Smooth muscle cell (in vitro differentiated cells): Measurements from ENCODE around the gene ITGAE. TPM values are rescaled to one million over a fixed set of nuclear protein-coding genes. Genes with fewer than 3 reads are reported as not detected.

Experiments
- DNase-seq: peaks from one replicate; lab custom pipeline; 2025; ENCODE audit not compliant: unreplicated experiment; lab: John Stamatoyannopoulos, UW
- H2AFZ ChIP-seq: fragments of 200-600 bp; sonication (generic); 2 replicates; pipeline ENCODE4 v1.6.0; 2016; ENCODE audit warnings: antibody characterized with exemption, low read depth, mild to moderate bottlenecking
- H3F3A ChIP-seq: fragments of 200-600 bp; sonication (generic); 2 replicates; pipeline ENCODE4 v1.6.0; 2017; ENCODE audit warnings: antibody characterized with exemption, low read depth
- H3K27ac ChIP-seq: fragments of 200-600 bp; sonication (generic); 2 replicates; pipeline ENCODE4 v1.5.1; 2016; ENCODE audit warnings: low read depth, mild to moderate bottlenecking
- H3K27me3 ChIP-seq: fragments of 200-600 bp; sonication (generic); 2 replicates; pipeline ENCODE4 v1.6.1; 2016; ENCODE audit warnings: low read depth, mild to moderate bottlenecking
- H3K36me3 ChIP-seq: fragments of 200-600 bp; sonication (generic); 2 replicates; pipeline ENCODE4 v1.5.1; 2016; ENCODE audit warnings: low read depth
- H3K4me1 ChIP-seq: fragments of 200-600 bp; sonication (generic); 2 replicates; pipeline ENCODE4 v1.5.1; 2016; ENCODE audit warnings: low read depth
- H3K4me2 ChIP-seq: fragments of 200-600 bp; sonication (generic); 2 replicates; pipeline ENCODE4 v1.6.0; 2016; ENCODE audit warnings: mild to moderate bottlenecking
- H3K4me3 ChIP-seq: fragments of 200-600 bp; sonication (generic); 2 replicates; pipeline ENCODE4 v1.5.1; 2016; ENCODE audit warnings: mild to moderate bottlenecking
- H3K79me2 ChIP-seq: fragments of 200-600 bp; sonication (generic); 2 replicates; pipeline ENCODE4 v1.6.0; 2016; ENCODE audit warnings: low read depth, mild to moderate bottlenecking
- H3K9ac ChIP-seq: fragments of 200-600 bp; sonication (generic); 2 replicates; pipeline ENCODE4 v1.6.0; 2016; ENCODE audit warnings: low read depth
- H3K9me3 ChIP-seq: fragments of 200-600 bp; sonication (generic); replicated peaks from 2 replicates; pipeline ENCODE4 v1.5.1; 2016; ENCODE audit warnings: low read depth
- H4K20me1 ChIP-seq: fragments of 200-600 bp; sonication (generic); 2 replicates; pipeline ENCODE4 v1.6.0; 2016; ENCODE audit warnings: low read depth
- WGBS: methylation state at CpG from one replicate; pipeline ENCODE4 v1.1.7; 2016; ENCODE audit warnings: low lambda C conversion rate; 5-methylcytosine and 5-hydroxymethylcytosine counted together
- polyA plus RNA-seq: library from polyadenylated mRNA; unstranded; fragments of >200 nt; fragmentation: Nextera tagmentation; extraction: Ambion mirVana; gene quantifications from 2 replicates; pipeline ENCODE4 v1.2.1, GENCODE V29; 2016
- total RNA-seq: library from RNA; depleted of rRNA; stranded (reverse); fragments of >200 nt; gene quantifications from 2 replicates; pipeline ENCODE4 v1.2.3, GENCODE V29; 2014
- TF ChIP-seq, protein P1 (sequence below): fragments of 200-600 bp; sonication (generic); IDR thresholded peaks from 2 replicates; pipeline ENCODE4 v1.5.1; 2017; ENCODE audit warnings: borderline replicate concordance, mild to moderate bottlenecking, antibody characterized with exemption; ENCODE audit not compliant: insufficient read depth, poor library complexity, severe bottlenecking

Gene ITGAE
- total and polyA plus RNA-seq, 2 experiments from 2014 or later, result 43.8 to 66.7 TPM

DNA sequence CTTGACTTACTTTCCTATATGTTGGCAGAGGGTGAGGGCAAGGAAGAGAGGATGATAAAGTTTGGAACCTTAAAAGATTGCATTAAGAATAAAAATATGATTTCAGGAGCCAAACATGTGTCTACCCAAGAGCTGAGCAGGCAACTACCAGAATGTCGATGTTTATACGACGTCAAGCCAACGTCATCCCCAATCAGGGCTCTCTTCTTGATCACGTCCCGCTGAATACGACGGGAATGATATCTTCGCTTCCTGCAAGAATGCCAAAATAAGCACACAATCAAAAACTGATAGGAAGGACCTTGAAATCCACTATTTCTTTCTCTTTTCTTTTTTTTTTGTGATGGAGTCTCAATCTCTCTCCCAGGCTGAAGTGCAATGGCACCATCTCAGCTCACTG lies 20.1 kb upstream of the ITGAE start:
- no peaks in the 10 kb centered on the region for H3K9me3 ChIP-seq
- H3K27ac ChIP-seq, result no peak overlapping the region
- H3K4me1 ChIP-seq, result no peaks in the 10 kb centered on the region
- H3F3A ChIP-seq, result no peaks in the 10 kb centered on the region
- H2AFZ ChIP-seq, result no peak overlapping the region
- H3K4me3 ChIP-seq, result no peak overlapping the region
- no peak for DNase-seq
- peaks cover 3% of the 10 kb centered on the region for H4K20me1 ChIP-seq
- peaks cover 30% of the 10 kb centered on the region for H3K36me3 ChIP-seq
- TF ChIP-seq, protein P1, sequence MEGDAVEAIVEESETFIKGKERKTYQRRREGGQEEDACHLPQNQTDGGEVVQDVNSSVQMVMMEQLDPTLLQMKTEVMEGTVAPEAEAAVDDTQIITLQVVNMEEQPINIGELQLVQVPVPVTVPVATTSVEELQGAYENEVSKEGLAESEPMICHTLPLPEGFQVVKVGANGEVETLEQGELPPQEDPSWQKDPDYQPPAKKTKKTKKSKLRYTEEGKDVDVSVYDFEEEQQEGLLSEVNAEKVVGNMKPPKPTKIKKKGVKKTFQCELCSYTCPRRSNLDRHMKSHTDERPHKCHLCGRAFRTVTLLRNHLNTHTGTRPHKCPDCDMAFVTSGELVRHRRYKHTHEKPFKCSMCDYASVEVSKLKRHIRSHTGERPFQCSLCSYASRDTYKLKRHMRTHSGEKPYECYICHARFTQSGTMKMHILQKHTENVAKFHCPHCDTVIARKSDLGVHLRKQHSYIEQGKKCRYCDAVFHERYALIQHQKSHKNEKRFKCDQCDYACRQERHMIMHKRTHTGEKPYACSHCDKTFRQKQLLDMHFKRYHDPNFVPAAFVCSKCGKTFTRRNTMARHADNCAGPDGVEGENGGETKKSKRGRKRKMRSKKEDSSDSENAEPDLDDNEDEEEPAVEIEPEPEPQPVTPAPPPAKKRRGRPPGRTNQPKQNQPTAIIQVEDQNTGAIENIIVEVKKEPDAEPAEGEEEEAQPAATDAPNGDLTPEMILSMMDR, result no peak
- H3K9ac ChIP-seq, result no peak overlapping the region
- H3K79me2 ChIP-seq, result no peaks in the 10 kb centered on the region
- no peak overlapping the region for H3K4me2 ChIP-seq
- WGBS, result 98% methylated on average over 9 of the region's 9 CpGs
- no peaks in the 10 kb centered on the region for H3K27me3 ChIP-seq

DNA sequence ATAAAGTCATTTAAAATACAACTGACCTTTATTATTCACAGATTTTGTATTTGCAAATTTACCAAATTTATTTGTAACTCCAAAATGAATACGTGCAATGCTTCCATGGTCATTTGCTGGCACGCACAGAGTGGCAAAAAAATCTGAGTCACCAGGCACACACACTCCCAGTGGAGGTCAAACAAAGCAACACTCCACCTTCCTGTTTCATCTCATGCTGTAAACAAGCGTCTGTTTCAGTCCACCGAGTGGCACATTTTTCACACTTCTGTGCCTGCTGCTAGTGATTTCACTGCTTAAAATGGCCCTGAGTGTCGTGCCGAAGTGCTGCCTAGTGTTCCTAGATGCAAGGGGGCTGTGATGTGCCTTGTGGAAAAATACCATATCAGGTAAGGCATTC lies 17.8 kb upstream of the ITGAE start:
- WGBS, result 89% methylated on average over 6 of the region's 6 CpGs
- H2AFZ ChIP-seq, result no peak overlapping the region
- no peak overlapping the region for H3K4me3 ChIP-seq
- peaks cover 41% of the 10 kb centered on the region for H3K36me3 ChIP-seq
- H3K27me3 ChIP-seq, result no peaks in the 10 kb centered on the region
- TF ChIP-seq, protein P1, result no peak
- no peaks in the 10 kb centered on the region for H3K9me3 ChIP-seq
- H3F3A ChIP-seq, result no peaks in the 10 kb centered on the region
- H3K79me2 ChIP-seq, result no peaks in the 10 kb centered on the region
- H4K20me1 ChIP-seq, result no peaks in the 10 kb centered on the region
- DNase-seq, result no peak
- H3K27ac ChIP-seq, result no peak overlapping the region
- H3K4me2 ChIP-seq, result no peak overlapping the region
- no peaks in the 10 kb centered on the region for H3K4me1 ChIP-seq
- no peak overlapping the region for H3K9ac ChIP-seq

DNA sequence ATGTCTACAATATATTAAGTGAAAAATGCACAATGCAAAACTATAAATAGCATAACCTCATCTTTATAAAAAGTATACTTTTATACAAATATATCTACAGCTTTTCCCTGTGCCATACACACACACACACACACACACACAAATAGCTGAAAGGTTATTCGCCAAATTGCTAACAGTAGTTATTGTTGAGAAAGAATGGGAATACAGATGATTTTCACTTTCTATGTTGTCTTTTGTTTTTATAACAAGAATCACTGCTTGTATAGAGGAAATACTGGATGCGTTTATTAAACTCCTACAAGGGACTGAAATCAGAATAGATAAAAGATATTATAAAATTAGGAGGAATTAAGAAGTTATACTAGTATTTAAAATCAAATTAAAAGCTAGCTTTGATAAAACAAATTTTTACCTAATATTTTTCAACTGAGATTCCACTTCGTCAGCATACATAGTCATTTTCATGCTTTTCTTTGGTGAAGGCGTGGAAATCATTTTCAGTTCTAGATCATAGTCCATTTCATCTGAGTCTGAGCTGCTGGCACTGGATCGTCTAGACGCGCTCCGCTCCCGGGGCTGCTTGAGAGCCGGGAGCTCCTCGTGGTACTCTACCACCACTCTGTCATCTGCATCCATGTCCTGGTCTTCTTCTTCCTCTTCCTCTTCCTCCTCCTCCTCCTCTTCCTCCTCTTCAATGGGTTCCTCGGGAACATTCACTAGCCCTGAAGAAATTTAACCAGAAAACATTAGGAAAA lies 17.0 kb upstream of the ITGAE start:
- Histone ChIP-seq H3K9ac (no peak overlapping the region), H3K4me3 (no peak overlapping the region), H3K79me2 (no peaks in the 10 kb centered on the region), H3K4me2 (no peak overlapping the region), H3K36me3 (peaks cover 41% of the 10 kb centered on the region), H4K20me1 (no peaks in the 10 kb centered on the region), H2AFZ (no peak overlapping the region), H3K4me1 (no peaks in the 10 kb centered on the region), H3F3A (no peaks in the 10 kb centered on the region), H3K27ac (no peak overlapping the region), H3K27me3 (no peaks in the 10 kb centered on the region), H3K9me3 (no peaks in the 10 kb centered on the region)
- DNase-seq, result no peak
- WGBS, result 97% methylated on average over 12 of the region's 12 CpGs
- TF ChIP-seq, protein P1, result no peak

DNA sequence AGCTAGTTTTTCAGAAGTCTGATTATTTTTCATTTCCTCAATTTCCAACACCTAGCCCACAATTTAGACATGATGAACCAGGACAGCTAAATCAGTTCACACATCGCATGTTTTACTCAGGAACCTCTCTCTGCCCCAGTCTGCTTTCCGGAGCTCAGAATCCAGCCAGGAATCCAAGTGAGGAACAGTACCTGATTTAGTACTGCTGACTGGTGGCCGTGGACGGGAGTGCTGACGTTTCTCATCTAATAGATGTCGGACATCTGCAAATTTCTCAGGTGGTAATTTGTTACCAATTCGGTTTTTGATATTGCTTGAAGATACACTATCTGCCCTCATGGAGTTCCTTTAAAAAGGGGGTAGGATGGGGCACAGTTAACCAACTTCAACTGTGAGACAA lies 14.9 kb upstream of the ITGAE start:
- no peaks in the 10 kb centered on the region for H4K20me1 ChIP-seq
- H3K4me3 ChIP-seq, result no peak overlapping the region
- no peak overlapping the region for H3K4me2 ChIP-seq
- peaks cover 33% of the 10 kb centered on the region for H3K36me3 ChIP-seq
- 96% methylated on average over 7 of the region's 7 CpGs for WGBS
- no peaks in the 10 kb centered on the region for H3K9me3 ChIP-seq
- no peaks in the 10 kb centered on the region for H3K27me3 ChIP-seq
- no peaks in the 10 kb centered on the region for H3K79me2 ChIP-seq
- no peaks in the 10 kb centered on the region for H3K4me1 ChIP-seq
- no peak overlapping the region for H3K9ac ChIP-seq
- no peak overlapping the region for H3K27ac ChIP-seq
- no peak overlapping the region for H2AFZ ChIP-seq
- no peaks in the 10 kb centered on the region for H3F3A ChIP-seq
- TF ChIP-seq, protein P1, result no peak
- no peak for DNase-seq
